CD4-positive, alpha-beta T cell treated with Interleukin-4 for 4 hours (primary cell): ENCODE measurements around the gene GSK3A.

Source experiments
- DNase-seq: peaks from one replicate; pipeline ENCODE4 v3.0.0-alpha.2; 2020

GSK3A gene

GRCh38 chr19:42196011-42197001, 46.1 kb downstream of the GSK3A start:
- no peak for DNase-seq

DNA sequence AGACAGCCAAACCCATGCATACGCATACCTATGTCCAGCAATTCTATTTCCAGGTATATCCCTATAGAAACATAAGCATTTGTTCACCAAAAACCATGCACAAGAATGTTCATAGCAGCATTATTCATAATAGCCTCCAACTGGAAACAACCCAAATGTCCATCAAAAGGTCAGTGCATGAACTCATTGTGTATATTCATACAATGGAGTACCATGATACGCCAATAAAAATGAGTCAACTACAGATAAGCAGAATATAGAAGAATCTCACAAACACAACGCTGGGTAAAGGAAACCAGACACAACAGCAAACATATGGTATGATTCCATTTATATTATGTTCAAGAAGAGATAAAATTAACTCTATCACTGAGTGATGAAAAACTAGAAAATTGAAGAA, 48.7 kb downstream of the GSK3A start:
- no peak for DNase-seq

GRCh38 chr19:42193294-42193693, 49.1 kb downstream of the GSK3A start:
- no peak for DNase-seq

- peak; percentile 56 for DNase-seq
Measured at GRCh38 chr19:42191855-42192254, 50.5 kb downstream of the GSK3A start.

- no peak for DNase-seq
Measured at GRCh38 chr19:42191330-42191729, 51.1 kb downstream of the GSK3A start.

- no peak for DNase-seq
Measured at GRCh38 chr19:42189133-42189532, 53.3 kb downstream of the GSK3A start.

DNA sequence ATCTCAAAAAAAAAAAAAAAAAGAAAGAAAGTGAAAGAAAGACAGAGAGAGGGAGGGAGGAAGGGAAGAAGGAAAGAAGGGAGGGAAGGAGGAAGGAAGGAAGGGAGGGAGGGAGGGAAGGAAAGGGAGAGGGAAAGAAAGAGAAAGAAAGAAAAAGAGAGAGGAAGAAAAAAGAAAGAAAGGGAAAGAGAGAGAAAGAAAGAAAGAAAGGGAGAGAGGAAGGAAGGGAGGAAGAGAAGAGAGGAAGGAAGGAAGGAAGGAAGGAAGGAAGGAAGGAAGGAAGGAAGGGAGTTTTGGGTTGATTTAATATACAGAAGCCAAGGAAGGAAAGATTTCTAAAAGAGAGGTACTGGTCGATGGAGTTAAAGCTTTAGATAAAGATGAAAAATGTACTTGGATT, 53.7 kb downstream of the GSK3A start:
- no peak for DNase-seq

GRCh38 chr19:42185277-42185676, 57.1 kb downstream of the GSK3A start:
- DNase-seq = peak; percentile 63

GRCh38 chr19:42184401-42184861, 58.0 kb downstream of the GSK3A start:
- DNase-seq = peak; percentile 72
